Measurements from ENCODE around the gene ENTPD5. TPM values are rescaled to one million over a fixed set of nuclear protein-coding genes. Genes with fewer than 3 reads are reported as not detected.
"Not testable (repeated sequence)": the region's sequence is repeated elsewhere in the genome, so short reads cannot be mapped to it uniquely, and the experiment has no call there.

ENTPD5 gene
- total RNA-seq, 2 donors from 2014 or later, result 15.6 to 16.5 TPM

GRCh38 chr14:74014299-74014698 is 4.8 kb downstream of the ENTPD5 start:
- TF ChIP-seq, protein P1, sequence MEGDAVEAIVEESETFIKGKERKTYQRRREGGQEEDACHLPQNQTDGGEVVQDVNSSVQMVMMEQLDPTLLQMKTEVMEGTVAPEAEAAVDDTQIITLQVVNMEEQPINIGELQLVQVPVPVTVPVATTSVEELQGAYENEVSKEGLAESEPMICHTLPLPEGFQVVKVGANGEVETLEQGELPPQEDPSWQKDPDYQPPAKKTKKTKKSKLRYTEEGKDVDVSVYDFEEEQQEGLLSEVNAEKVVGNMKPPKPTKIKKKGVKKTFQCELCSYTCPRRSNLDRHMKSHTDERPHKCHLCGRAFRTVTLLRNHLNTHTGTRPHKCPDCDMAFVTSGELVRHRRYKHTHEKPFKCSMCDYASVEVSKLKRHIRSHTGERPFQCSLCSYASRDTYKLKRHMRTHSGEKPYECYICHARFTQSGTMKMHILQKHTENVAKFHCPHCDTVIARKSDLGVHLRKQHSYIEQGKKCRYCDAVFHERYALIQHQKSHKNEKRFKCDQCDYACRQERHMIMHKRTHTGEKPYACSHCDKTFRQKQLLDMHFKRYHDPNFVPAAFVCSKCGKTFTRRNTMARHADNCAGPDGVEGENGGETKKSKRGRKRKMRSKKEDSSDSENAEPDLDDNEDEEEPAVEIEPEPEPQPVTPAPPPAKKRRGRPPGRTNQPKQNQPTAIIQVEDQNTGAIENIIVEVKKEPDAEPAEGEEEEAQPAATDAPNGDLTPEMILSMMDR (conservative IDR thresholded peaks at IDR 0.05), result no peak
- peaks cover 16% of the 10 kb centered on the region for H3K36me3 ChIP-seq (ENCODE audit: control insufficient read depth, insufficient read depth, low read length)
- Mint-ChIP-seq H3K27ac (no peak overlapping the region), H3K9me3 (no peaks in the 10 kb centered on the region), H3K27me3 (ENCODE audit: insufficient read depth) (no peaks in the 10 kb centered on the region), H3K4me3 (no peak overlapping the region), H3K4me1 (peaks cover 3% of the 10 kb centered on the region), H3K36me3 (ENCODE audit: low read depth) (peaks cover 17% of the 10 kb centered on the region)
- H3K27ac ChIP-seq (ENCODE audit: low read depth, low read length), result no peak overlapping the region
- no peaks in the 10 kb centered on the region for H3K9me3 ChIP-seq (ENCODE audit: control insufficient read depth, low read length)
- 100% methylated on average over 1 of the region's 1 CpG; no CpG with 5 or more reads in 1 of the 2 experiments for WGBS, 2 experiments (ENCODE audit: insufficient coverage in 1 of 2, insufficient read length in 1 of 2)
- H3K9ac ChIP-seq (ENCODE audit: extremely low read depth, low read length, poor library complexity, severe bottlenecking), result no peak overlapping the region
- no peaks in the 10 kb centered on the region for H3K4me1 ChIP-seq (ENCODE audit: control insufficient read depth, insufficient read depth, low read length)
- H3K27me3 ChIP-seq (ENCODE audit: control insufficient read depth, insufficient read depth, low read length, poor library complexity, severe bottlenecking), result no peaks in the 10 kb centered on the region
- H3K4me3 ChIP-seq (ENCODE audit: low read length), result no peak overlapping the region
- no peak for DNase-seq

DNA sequence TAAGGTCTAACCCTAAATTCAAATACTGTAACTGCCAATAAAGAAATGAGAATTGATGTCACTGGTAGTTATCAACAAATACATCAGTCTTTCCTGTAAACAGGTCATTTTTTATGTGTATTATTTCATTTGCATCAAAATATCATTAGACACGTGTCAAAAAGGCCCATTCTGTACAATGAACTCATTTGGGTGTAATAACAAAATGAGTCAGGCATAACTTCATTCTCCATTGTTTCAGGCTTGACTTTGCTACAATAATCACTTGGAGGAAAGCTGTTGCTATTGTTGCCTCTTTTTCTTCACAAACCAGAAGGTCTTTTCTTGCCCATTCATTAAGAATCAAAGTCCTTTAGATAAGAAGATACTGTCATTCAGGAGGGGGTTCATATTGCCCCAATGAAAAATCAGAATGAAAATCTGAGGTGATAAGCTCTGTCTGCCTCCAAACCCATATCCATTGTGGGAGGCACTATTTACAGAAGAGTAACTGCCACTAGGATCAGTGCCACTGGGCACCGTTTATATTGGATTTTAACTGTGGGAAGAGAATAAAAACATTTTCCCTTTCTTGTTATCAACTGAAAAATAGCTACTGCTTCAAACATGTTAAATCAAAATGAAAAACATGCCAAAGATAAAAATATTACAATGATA is 10.1 kb downstream of the ENTPD5 start:
- no peaks in the 10 kb centered on the region for H3K27me3 Mint-ChIP-seq (ENCODE audit: insufficient read depth)
- Histone ChIP-seq H3K36me3 (ENCODE audit: control insufficient read depth, insufficient read depth, low read length) (peaks cover 24% of the 10 kb centered on the region), H3K4me1 (ENCODE audit: control insufficient read depth, insufficient read depth, low read length) (no peaks in the 10 kb centered on the region), H3K9ac (ENCODE audit: extremely low read depth, low read length, poor library complexity, severe bottlenecking) (no peak overlapping the region), H3K9me3 (ENCODE audit: control insufficient read depth, low read length) (no peaks in the 10 kb centered on the region), H3K27me3 (ENCODE audit: control insufficient read depth, insufficient read depth, low read length, poor library complexity, severe bottlenecking) (no peaks in the 10 kb centered on the region), H3K4me3 (ENCODE audit: low read length) (no peak overlapping the region), H3K27ac (ENCODE audit: low read depth, low read length) (no peak overlapping the region)
- H3K4me1 Mint-ChIP-seq, result no peaks in the 10 kb centered on the region
- H3K36me3 Mint-ChIP-seq (ENCODE audit: low read depth), result peaks cover 40% of the 10 kb centered on the region
- H3K4me3 Mint-ChIP-seq, result no peak overlapping the region
- H3K27ac Mint-ChIP-seq, result no peak overlapping the region
- 83 to 84% methylated on average over 1 to 2 of the region's 2 CpGs for WGBS, 2 experiments (ENCODE audit: insufficient coverage in 1 of 2, insufficient read length in 1 of 2)
- H3K9me3 Mint-ChIP-seq, result no peaks in the 10 kb centered on the region
- TF ChIP-seq, protein P1 (conservative IDR thresholded peaks at IDR 0.05), result no peak
- DNase-seq, result no peak

DNA sequence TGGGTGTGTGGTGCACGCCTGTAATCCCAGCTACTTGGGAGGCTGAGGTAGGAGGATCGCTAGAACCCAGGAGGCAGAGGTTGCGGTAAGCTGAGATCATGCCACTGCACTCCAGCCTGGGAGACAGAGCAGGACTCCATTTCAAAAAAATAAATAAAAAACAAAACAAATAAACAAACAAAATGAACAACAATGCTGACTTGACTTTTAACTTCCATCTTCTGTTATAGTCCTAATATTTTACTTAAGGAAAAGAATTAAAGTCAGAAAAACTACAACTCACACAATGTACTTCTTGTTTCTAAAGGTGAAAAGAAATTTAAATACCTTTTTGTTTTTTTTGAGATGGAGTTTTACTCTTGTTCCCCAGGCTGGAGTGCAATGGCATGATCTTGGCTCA is 13.4 kb downstream of the ENTPD5 start:
- not testable (repeated sequence) for H3K4me1 ChIP-seq (ENCODE audit: control insufficient read depth, insufficient read depth, low read length); H3K9me3 ChIP-seq (ENCODE audit: control insufficient read depth, low read length); H3K9me3 Mint-ChIP-seq; H3K27me3 Mint-ChIP-seq (ENCODE audit: insufficient read depth); H3K27ac Mint-ChIP-seq; DNase-seq; H3K4me1 Mint-ChIP-seq; H3K9ac ChIP-seq (ENCODE audit: extremely low read depth, low read length, poor library complexity, severe bottlenecking); H3K4me3 ChIP-seq (ENCODE audit: low read length); H3K4me3 Mint-ChIP-seq; H3K27ac ChIP-seq (ENCODE audit: low read depth, low read length); H3K27me3 ChIP-seq (ENCODE audit: control insufficient read depth, insufficient read depth, low read length, poor library complexity, severe bottlenecking)
- peaks cover 16% of the 10 kb centered on the region for H3K36me3 ChIP-seq (ENCODE audit: control insufficient read depth, insufficient read depth, low read length)
- peaks cover 39% of the 10 kb centered on the region for H3K36me3 Mint-ChIP-seq (ENCODE audit: low read depth)
- 90% methylated on average over 2 to 3 of the region's 3 CpGs for WGBS, 2 experiments (ENCODE audit: insufficient coverage in 1 of 2, insufficient read length in 1 of 2)

DNA sequence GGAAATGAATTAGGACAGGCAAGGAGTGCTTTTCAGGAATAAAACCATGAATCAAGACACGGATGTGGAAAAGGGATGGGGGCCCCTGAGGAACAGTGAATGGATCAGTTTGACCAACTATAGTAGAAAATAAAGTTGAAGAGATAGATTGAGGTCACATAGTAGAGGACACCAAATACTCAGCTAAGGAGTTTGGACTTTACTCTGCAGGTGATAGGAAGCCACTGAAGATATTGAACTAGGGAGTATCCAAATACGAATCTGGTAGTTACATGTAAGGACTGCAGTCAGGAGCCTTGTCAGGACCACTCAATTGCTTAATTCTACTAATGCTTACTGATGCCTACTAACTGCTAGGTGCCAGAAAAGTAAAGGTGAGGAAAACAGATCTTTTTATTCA is 20.4 kb downstream of the ENTPD5 start:
- Mint-ChIP-seq H3K4me3 (no peak overlapping the region), H3K27ac (peak overlapping the region; percentile 2), H3K27me3 (ENCODE audit: insufficient read depth) (no peaks in the 10 kb centered on the region), H3K9me3 (no peaks in the 10 kb centered on the region), H3K4me1 (no peaks in the 10 kb centered on the region), H3K36me3 (ENCODE audit: low read depth) (peaks cover 15% of the 10 kb centered on the region)
- H3K27ac ChIP-seq (ENCODE audit: low read depth, low read length), result no peak overlapping the region
- no peak overlapping the region for H3K4me3 ChIP-seq (ENCODE audit: low read length)
- no peaks in the 10 kb centered on the region for H3K9me3 ChIP-seq (ENCODE audit: control insufficient read depth, low read length)
- WGBS, 2 experiments (ENCODE audit: insufficient coverage in 1 of 2, insufficient read length in 1 of 2), result 92 to 96% methylated on average over 2 of the region's 2 CpGs
- no peak overlapping the region for H3K9ac ChIP-seq (ENCODE audit: extremely low read depth, low read length, poor library complexity, severe bottlenecking)
- no peak for DNase-seq
- no peaks in the 10 kb centered on the region for H3K27me3 ChIP-seq (ENCODE audit: control insufficient read depth, insufficient read depth, low read length, poor library complexity, severe bottlenecking)
- TF ChIP-seq, protein P1 (conservative IDR thresholded peaks at IDR 0.05), result no peak
- peaks cover 14% of the 10 kb centered on the region for H3K36me3 ChIP-seq (ENCODE audit: control insufficient read depth, insufficient read depth, low read length)
- H3K4me1 ChIP-seq (ENCODE audit: control insufficient read depth, insufficient read depth, low read length), result no peaks in the 10 kb centered on the region

All from endodermal cell (in vitro differentiated cells).